Measurements from ENCODE around the gene KRTAP10-3. TPM values are rescaled to one million over a fixed set of nuclear protein-coding genes. Genes with fewer than 3 reads are reported as not detected.

Gene KRTAP10-3
- total and polyA plus RNA-seq, 2 experiments from 2014 or later: not detected

DNA sequence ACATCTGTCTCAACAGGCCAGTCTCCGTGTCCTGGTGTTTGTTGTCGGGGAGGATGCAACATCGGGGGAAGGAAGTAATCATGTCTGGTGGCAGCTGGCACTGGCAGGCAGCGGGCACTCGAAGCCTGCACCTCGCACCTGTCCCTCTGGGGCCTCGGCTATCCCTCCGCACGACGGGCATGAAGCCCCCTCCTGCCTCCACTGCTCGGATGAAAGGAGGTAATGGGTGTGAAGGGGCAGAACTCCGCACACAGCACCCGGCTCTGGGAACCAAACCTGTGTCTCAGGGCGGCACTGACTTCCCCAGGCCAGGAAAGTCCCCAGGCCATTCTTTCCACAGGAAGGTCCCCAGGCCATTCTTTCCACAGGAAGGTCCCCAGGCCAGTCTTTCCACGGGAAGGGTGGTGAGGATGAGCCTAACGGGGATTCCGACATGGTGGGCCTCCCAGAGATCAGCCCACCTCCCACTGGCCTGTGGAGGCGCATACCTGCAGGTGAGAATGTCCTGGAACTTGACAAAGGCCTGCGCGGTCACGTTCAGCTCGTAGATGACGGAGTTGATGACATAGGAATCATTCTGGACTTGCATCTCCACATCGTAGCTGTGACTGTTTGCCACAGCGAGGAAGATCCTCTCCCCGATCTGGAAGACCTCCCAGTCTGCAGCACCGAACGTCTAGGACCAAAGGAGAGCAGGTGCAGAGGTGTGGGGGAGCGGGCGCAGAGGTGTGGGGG lies 49.7 kb downstream of the KRTAP10-3 start:
- ATAC-seq (no peak), DNase-seq (ENCODE audit: low spot score) (no peak)
- H3K27me3 ChIP-seq (ENCODE audit: insufficient read depth): no peaks in the 10 kb centered on the region
- H3K27me3 Mint-ChIP-seq (ENCODE audit: insufficient read depth, low read depth, poor library complexity): peaks cover 12% of the 10 kb centered on the region
- H3K27ac ChIP-seq (ENCODE audit: low read depth): no peak overlapping the region
- no peaks in the 10 kb centered on the region; the same call in 2 of the 3 replicates for H3K9me3 Mint-ChIP-seq
- H3F3A ChIP-seq (replicated peaks; ENCODE audit: low read depth): no peaks in the 10 kb centered on the region
- H2AFZ ChIP-seq: no peak overlapping the region
- no peaks in the 10 kb centered on the region for H3K36me3 ChIP-seq (ENCODE audit: insufficient read depth)
- no peaks in the 10 kb centered on the region for H3K36me3 Mint-ChIP-seq (ENCODE audit: low read depth)
- no peak overlapping the region for H3K27ac Mint-ChIP-seq
- no peaks in the 10 kb centered on the region; the same call in 2 of the 3 replicates for H3K4me1 Mint-ChIP-seq
- no peaks in the 10 kb centered on the region for H4K20me1 ChIP-seq (replicated peaks; ENCODE audit: insufficient read depth)
- no peak overlapping the region for H3K4me2 ChIP-seq
- H3K79me2 ChIP-seq (replicated peaks; ENCODE audit: insufficient read depth): no peaks in the 10 kb centered on the region
- H3K9me2 ChIP-seq (ENCODE audit: insufficient read depth): no peaks in the 10 kb centered on the region
- no peaks in the 10 kb centered on the region for H3K4me1 ChIP-seq (ENCODE audit: insufficient read depth)
- TF ChIP-seq CREB1 (CRISPR knock-in tag; IDR thresholded peaks at IDR 0.05; ENCODE audit: low read depth) (no peak), EZH2phosphoT487 (IDR thresholded peaks at IDR 0.05; ENCODE audit: unreplicated experiment) (no peak), POLR2AphosphoS5 (IDR thresholded peaks at IDR 0.05; ENCODE audit: low read depth) (no peak), NANOG (IDR thresholded peaks at IDR 0.05; ENCODE audit: borderline replicate concordance) (no peak)
- TF ChIP-seq, protein P1, sequence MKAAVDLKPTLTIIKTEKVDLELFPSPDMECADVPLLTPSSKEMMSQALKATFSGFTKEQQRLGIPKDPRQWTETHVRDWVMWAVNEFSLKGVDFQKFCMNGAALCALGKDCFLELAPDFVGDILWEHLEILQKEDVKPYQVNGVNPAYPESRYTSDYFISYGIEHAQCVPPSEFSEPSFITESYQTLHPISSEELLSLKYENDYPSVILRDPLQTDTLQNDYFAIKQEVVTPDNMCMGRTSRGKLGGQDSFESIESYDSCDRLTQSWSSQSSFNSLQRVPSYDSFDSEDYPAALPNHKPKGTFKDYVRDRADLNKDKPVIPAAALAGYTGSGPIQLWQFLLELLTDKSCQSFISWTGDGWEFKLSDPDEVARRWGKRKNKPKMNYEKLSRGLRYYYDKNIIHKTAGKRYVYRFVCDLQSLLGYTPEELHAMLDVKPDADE (IDR thresholded peaks at IDR 0.05): no peak
- TF ChIP-seq, protein P2, sequence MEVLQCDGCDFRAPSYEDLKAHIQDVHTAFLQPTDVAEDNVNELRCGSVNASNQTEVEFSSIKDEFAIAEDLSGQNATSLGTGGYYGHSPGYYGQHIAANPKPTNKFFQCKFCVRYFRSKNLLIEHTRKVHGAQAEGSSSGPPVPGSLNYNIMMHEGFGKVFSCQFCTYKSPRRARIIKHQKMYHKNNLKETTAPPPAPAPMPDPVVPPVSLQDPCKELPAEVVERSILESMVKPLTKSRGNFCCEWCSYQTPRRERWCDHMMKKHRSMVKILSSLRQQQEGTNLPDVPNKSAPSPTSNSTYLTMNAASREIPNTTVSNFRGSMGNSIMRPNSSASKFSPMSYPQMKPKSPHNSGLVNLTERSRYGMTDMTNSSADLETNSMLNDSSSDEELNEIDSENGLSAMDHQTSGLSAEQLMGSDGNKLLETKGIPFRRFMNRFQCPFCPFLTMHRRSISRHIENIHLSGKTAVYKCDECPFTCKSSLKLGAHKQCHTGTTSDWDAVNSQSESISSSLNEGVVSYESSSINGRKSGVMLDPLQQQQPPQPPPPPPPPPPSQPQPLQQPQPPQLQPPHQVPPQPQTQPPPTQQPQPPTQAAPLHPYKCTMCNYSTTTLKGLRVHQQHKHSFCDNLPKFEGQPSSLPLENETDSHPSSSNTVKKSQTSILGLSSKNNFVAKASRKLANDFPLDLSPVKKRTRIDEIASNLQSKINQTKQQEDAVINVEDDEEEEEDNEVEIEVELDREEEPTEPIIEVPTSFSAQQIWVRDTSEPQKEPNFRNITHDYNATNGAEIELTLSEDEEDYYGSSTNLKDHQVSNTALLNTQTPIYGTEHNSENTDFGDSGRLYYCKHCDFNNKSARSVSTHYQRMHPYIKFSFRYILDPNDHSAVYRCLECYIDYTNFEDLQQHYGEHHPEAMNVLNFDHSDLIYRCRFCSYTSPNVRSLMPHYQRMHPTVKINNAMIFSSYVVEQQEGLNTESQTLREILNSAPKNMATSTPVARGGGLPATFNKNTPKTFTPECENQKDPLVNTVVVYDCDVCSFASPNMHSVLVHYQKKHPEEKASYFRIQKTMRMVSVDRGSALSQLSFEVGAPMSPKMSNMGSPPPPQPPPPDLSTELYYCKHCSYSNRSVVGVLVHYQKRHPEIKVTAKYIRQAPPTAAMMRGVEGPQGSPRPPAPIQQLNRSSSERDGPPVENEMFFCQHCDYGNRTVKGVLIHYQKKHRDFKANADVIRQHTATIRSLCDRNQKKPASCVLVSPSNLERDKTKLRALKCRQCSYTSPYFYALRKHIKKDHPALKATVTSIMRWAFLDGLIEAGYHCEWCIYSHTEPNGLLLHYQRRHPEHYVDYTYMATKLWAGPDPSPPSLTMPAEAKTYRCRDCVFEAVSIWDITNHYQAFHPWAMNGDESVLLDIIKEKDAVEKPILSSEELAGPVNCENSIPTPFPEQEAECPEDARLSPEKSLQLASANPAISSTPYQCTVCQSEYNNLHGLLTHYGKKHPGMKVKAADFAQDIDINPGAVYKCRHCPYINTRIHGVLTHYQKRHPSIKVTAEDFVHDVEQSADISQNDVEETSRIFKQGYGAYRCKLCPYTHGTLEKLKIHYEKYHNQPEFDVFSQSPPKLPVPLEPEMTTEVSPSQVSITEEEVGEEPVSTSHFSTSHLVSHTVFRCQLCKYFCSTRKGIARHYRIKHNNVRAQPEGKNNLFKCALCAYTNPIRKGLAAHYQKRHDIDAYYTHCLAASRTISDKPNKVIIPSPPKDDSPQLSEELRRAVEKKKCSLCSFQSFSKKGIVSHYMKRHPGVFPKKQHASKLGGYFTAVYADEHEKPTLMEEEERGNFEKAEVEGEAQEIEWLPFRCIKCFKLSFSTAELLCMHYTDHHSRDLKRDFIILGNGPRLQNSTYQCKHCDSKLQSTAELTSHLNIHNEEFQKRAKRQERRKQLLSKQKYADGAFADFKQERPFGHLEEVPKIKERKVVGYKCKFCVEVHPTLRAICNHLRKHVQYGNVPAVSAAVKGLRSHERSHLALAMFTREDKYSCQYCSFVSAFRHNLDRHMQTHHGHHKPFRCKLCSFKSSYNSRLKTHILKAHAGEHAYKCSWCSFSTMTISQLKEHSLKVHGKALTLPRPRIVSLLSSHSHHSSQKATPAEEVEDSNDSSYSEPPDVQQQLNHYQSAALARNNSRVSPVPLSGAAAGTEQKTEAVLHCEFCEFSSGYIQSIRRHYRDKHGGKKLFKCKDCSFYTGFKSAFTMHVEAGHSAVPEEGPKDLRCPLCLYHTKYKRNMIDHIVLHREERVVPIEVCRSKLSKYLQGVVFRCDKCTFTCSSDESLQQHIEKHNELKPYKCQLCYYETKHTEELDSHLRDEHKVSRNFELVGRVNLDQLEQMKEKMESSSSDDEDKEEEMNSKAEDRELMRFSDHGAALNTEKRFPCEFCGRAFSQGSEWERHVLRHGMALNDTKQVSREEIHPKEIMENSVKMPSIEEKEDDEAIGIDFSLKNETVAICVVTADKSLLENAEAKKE (CRISPR knock-in tag; IDR thresholded peaks at IDR 0.05): no peak
- TF ChIP-seq, protein P3, sequence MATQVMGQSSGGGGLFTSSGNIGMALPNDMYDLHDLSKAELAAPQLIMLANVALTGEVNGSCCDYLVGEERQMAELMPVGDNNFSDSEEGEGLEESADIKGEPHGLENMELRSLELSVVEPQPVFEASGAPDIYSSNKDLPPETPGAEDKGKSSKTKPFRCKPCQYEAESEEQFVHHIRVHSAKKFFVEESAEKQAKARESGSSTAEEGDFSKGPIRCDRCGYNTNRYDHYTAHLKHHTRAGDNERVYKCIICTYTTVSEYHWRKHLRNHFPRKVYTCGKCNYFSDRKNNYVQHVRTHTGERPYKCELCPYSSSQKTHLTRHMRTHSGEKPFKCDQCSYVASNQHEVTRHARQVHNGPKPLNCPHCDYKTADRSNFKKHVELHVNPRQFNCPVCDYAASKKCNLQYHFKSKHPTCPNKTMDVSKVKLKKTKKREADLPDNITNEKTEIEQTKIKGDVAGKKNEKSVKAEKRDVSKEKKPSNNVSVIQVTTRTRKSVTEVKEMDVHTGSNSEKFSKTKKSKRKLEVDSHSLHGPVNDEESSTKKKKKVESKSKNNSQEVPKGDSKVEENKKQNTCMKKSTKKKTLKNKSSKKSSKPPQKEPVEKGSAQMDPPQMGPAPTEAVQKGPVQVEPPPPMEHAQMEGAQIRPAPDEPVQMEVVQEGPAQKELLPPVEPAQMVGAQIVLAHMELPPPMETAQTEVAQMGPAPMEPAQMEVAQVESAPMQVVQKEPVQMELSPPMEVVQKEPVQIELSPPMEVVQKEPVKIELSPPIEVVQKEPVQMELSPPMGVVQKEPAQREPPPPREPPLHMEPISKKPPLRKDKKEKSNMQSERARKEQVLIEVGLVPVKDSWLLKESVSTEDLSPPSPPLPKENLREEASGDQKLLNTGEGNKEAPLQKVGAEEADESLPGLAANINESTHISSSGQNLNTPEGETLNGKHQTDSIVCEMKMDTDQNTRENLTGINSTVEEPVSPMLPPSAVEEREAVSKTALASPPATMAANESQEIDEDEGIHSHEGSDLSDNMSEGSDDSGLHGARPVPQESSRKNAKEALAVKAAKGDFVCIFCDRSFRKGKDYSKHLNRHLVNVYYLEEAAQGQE (IDR thresholded peaks at IDR 0.05; ENCODE audit: unreplicated experiment): no peak
- no peak overlapping the region for H3K4me3 Mint-ChIP-seq
- H3K4me3 ChIP-seq: no peak overlapping the region

Measured in GM23338 (cell line).